Smooth muscle cell of trachea (primary cell): ENCODE data around the gene CCZ1B. TPM values are rescaled to one million over a fixed set of nuclear protein-coding genes. Genes with fewer than 3 reads are reported as not detected.

Experiments used
- total RNA-seq: library from RNA; depleted of rRNA; stranded (reverse); fragments of >200 nt; gene quantifications from 2 replicates; pipeline ENCODE4 v1.2.1, GENCODE V29; 2014

CCZ1B gene
- 19.0 and 41.2 TPM in 2 replicates for total RNA-seq

GRCh38 chr7:6826151-6826550 is at the start of gene CCZ1B:
TSS of gene CCZ1B (minus strand) at chr7:6826275. CDS start at chr7:6826197, 78 bp downstream.

GRCh38 chr7:6753964-6754363 is 72.1 kb downstream of the CCZ1B start, which contains the start of gene RSPH10B2:
TSS of gene RSPH10B2 (plus strand) at chr7:6754103. CDS start at chr7:6757678, 3,575 bp downstream.

Other genes with a start within 250 kb of the CCZ1B start
- gene ZDHHC4, start 248.8 kb downstream of the CCZ1B start, total RNA-seq: 59.9 and 77.7 TPM in 2 replicates
- 6.3 and 11.4 TPM in 2 replicates for gene INTS15, start 236.3 kb downstream of the CCZ1B start, total RNA-seq
- 0.15 and 1.5 TPM in 2 replicates for gene ZNF853, start 210.7 kb downstream of the CCZ1B start, total RNA-seq
- gene ZNF316, start 189.0 kb downstream of the CCZ1B start, total RNA-seq: 14.1 and 28.6 TPM in 2 replicates
- gene ZNF12, start 119.3 kb downstream of the CCZ1B start, total RNA-seq: 18.9 and 19.6 TPM in 2 replicates
- under 0.01 and 0.66 TPM in 2 replicates for gene RSPH10B2, start 72.2 kb downstream of the CCZ1B start, total RNA-seq